ENCODE measurements around the gene DLGAP1. TPM values are rescaled to one million over a fixed set of nuclear protein-coding genes. Genes with fewer than 3 reads are reported as not detected.

Gene DLGAP1
- total and polyA plus RNA-seq, 2 of the 13 experiments (the other 11 are each of a cell fraction or from before 2014, with no cell fraction given): 0.01 TPM; not detected in 1

DNA sequence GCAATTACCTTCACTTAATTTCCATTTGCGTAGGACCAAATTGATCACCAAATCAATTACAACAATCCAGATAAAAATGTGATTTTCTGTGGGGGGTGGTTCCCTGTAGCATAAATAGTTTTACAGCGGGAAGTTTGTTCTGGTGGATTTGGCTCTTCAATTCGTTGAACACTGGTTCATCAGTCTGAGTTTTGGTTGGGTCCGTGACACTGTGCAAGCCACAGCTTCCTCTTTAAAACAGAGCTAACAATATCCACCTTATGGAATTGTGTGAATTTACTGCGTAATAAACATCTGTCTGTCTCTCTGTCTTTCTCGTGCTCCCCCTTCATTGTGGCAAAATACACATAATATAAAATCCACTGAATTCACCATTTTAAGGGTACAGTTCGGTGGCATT is 694.4 kb downstream of the DLGAP1 start:
- Histone ChIP-seq H3K9ac (ENCODE audit: insufficient read depth, low read depth, low read length) (no peak overlapping the region), H3K4me2 (ENCODE audit: low read depth, low read length) (no peak overlapping the region), H3K27ac (ENCODE audit: extremely low read length, insufficient read depth, low read length) (no peak overlapping the region), H4K20me1 (ENCODE audit: insufficient read depth, low read length) (0 out of 2 replicates have a peak, but pooled peaks cover 2% of the 10 kb centered on the region), H3K4me3 (replicated peaks in 1 of 3; ENCODE audit: insufficient read depth in 1 of 3, low read depth in 2 of 3, low read length in 3 of 3) (no peak overlapping the region), H3K9me3 (ENCODE audit: low read length) (no peaks in the 10 kb centered on the region), H3K36me3 (replicated peaks in 1 of 2; ENCODE audit: control insufficient read depth in 1 of 2, insufficient read depth in 2 of 2, low read length in 2 of 2) (no peaks in the 10 kb centered on the region), H3K27me3 (ENCODE audit: control insufficient read depth in 1 of 2, insufficient read depth in 2 of 2, low read length in 2 of 2) (peaks cover 0 to 23% of the 10 kb centered on the region in 2 experiments; a peak in 3 of 5 replicates), H3K4me1 (ENCODE audit: insufficient read depth, low read length) (no peaks in the 10 kb centered on the region), H2AFZ (ENCODE audit: low read length) (no peak overlapping the region), H3K79me2 (ENCODE audit: insufficient read depth, low read length) (no peaks in the 10 kb centered on the region)
- WGBS (ENCODE audit: low lambda C conversion rate): 31% methylated on average over 7 of the region's 7 CpGs
- ChIA-PET POLR2A (no interaction called here), CTCF (ENCODE audit: low intra/inter-chr PET ratio, low total read pairs) (no interaction called here)
- no peak for TF ChIP-seq MTA1 (CRISPR knock-in tag; IDR thresholded peaks at IDR 0.05; ENCODE audit: borderline replicate concordance)
- no peak for TF ChIP-seq ZNF138 (CRISPR knock-in tag; IDR thresholded peaks at IDR 0.05; ENCODE audit: low read depth)
- no peak for TF ChIP-seq FLYWCH1 (CRISPR knock-in tag; IDR thresholded peaks at IDR 0.05)
- TF ChIP-seq ZBTB1 (CRISPR knock-in tag; IDR thresholded peaks at IDR 0.05; ENCODE audit: borderline replicate concordance): no peak
- no peak for TF ChIP-seq HDAC1 (CRISPR knock-in tag; IDR thresholded peaks at IDR 0.05)
- no peak for TF ChIP-seq GATAD2A (CRISPR knock-in tag; IDR thresholded peaks at IDR 0.05)
- TF ChIP-seq ZNF614 (CRISPR knock-in tag; IDR thresholded peaks at IDR 0.05; ENCODE audit: borderline replicate concordance): no peak
- TF ChIP-seq CBFB (CRISPR knock-in tag; IDR thresholded peaks at IDR 0.05): no peak
- no peak for TF ChIP-seq NR2F1 (CRISPR knock-in tag; IDR thresholded peaks at IDR 0.05)
- no peak for TF ChIP-seq ZNF501 (CRISPR knock-in tag; IDR thresholded peaks at IDR 0.05)
- TF ChIP-seq, protein P1, sequence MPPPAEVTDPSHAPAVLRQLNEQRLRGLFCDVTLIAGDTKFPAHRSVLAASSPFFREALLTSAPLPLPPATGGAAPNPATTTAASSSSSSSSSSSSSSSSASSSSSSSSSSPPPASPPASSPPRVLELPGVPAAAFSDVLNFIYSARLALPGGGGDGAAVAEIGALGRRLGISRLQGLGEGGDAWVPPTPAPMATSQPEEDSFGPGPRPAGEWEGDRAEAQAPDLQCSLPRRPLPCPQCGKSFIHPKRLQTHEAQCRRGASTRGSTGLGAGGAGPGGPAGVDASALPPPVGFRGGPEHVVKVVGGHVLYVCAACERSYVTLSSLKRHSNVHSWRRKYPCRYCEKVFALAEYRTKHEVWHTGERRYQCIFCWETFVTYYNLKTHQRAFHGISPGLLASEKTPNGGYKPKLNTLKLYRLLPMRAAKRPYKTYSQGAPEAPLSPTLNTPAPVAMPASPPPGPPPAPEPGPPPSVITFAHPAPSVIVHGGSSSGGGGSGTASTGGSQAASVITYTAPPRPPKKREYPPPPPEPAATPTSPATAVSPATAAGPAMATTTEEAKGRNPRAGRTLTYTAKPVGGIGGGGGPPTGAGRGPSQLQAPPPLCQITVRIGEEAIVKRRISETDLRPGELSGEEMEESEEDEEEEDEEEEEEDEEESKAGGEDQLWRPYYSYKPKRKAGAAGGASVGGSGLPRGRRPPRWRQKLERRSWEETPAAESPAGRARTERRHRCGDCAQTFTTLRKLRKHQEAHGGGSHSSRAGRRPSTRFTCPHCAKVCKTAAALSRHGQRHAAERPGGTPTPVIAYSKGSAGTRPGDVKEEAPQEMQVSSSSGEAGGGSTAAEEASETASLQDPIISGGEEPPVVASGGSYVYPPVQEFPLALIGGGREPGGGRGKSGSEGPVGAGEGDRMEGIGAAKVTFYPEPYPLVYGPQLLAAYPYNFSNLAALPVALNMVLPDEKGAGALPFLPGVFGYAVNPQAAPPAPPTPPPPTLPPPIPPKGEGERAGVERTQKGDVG (CRISPR knock-in tag; IDR thresholded peaks at IDR 0.05; ENCODE audit: borderline replicate concordance): no peak
- no peak for TF ChIP-seq HNRNPLL (IDR thresholded peaks at IDR 0.05; ENCODE audit: low read depth, low read length, poor library complexity, severe bottlenecking)
- TF ChIP-seq, protein P2, sequence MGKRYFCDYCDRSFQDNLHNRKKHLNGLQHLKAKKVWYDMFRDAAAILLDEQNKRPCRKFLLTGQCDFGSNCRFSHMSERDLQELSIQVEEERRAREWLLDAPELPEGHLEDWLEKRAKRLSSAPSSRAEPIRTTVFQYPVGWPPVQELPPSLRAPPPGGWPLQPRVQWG (CRISPR knock-in tag; IDR thresholded peaks at IDR 0.05; ENCODE audit: borderline replicate concordance, low read depth): no peak
- no peak for TF ChIP-seq RXRB (CRISPR knock-in tag; IDR thresholded peaks at IDR 0.05; ENCODE audit: borderline replicate concordance)
- TF ChIP-seq MIER3 (CRISPR knock-in tag; IDR thresholded peaks at IDR 0.05; ENCODE audit: borderline replicate concordance): no peak
- TF ChIP-seq HCFC1 (IDR thresholded peaks at IDR 0.05; ENCODE audit: low read depth, low read length): no peak
- in situ Hi-C loops (cut with HindIII; ENCODE audit: extremely low pct_ligation_motif_present, low pct_unique_long_range_greater_than_20kb): no loop called here
- intact Hi-C loops (cut with micrococcal nuclease; ENCODE audit: unreplicated experiment): no loop called here
- BruUV-seq (replicated peaks): no TSS peak
- no peak for FAIRE-seq
- ATAC-seq: no peak
- DNase-seq (ENCODE audit: low spot score): no peak

Data from HepG2 (cell line).